K562 (cell line): ENCODE data around the gene SSU72. TPM values are rescaled to one million over a fixed set of nuclear protein-coding genes. Genes with fewer than 3 reads are reported as not detected.
A peak's percentile ranks its signal among the peaks of the same experiment; 100 is the strongest.

Experiments used
- CBX3 ChIP-seq, 2 experiments: IDR thresholded peaks; 1 replicate in 1 of 2; 2 replicates in 1 of 2; pipeline ENCODE4 v1.6.1; 2012; ENCODE audit warnings: inconsistent platforms in 2 of 2, low read length in 2 of 2, borderline replicate concordance in 1 of 2, control low read depth in 1 of 2
- CREBBP ChIP-seq: IDR thresholded peaks from one replicate; pipeline ENCODE4 v1.6.1; 2012; ENCODE audit warnings: low read depth, mild to moderate bottlenecking, control low read depth, inconsistent platforms, low read length
- FOXA3 ChIP-seq, 2 experiments: fragments of 450-650 bp in 1 of 2; sonication (generic) in 1 of 2; formaldehyde crosslinking; IDR thresholded peaks in 1 of 2; conservative IDR thresholded peaks in 1 of 2; 2 replicates each; pipeline versions ENCODE4 v1.4.0 to v1.8.0; 2020 to 2022; ENCODE audit warnings: mild to moderate bottlenecking in 2 of 2, missing genetic modification reagents in 1 of 2
- FOXK2 ChIP-seq, 2 experiments: fragments of 450-650 bp; IDR thresholded peaks in 1 of 2; conservative IDR thresholded peaks in 1 of 2; 2 replicates each; pipeline ENCODE4 v1.6.1; 2016; ENCODE audit warnings: low read depth in 2 of 2, mild to moderate bottlenecking in 1 of 2
- MTA1 ChIP-seq: fragments of 450-650 bp; IDR thresholded peaks from 2 replicates; pipeline ENCODE4 v1.6.1; 2017; ENCODE audit warnings: borderline replicate concordance
- NR2C1 ChIP-seq, 2 experiments: fragments of 450-650 bp; IDR thresholded peaks; 2 replicates each; pipeline ENCODE4 v1.6.1; 2017; ENCODE audit warnings: mild to moderate bottlenecking in 2 of 2, antibody characterized with exemption in 1 of 2, inconsistent platforms in 1 of 2, missing compliant biosample characterization in 1 of 2, missing genetic modification characterization in 1 of 2
- PHF21A ChIP-seq: fragments of 450-650 bp; IDR thresholded peaks from 2 replicates; pipeline ENCODE4 v1.6.1; 2017; ENCODE audit warnings: low read depth, borderline replicate concordance
- POLR2AphosphoS2 ChIP-seq: IDR thresholded peaks from 2 replicates; pipeline ENCODE4 v1.6.1; 2012; ENCODE audit warnings: low read length, improper control_type of control experiment
- POU5F1 ChIP-seq: fragments of 150-350 bp; IDR thresholded peaks from 2 replicates; pipeline ENCODE4 v1.6.1; 2014; ENCODE audit warnings: borderline replicate concordance, low read length, low read depth, mild to moderate bottlenecking; ENCODE audit not compliant: partially characterized antibody
- SRF ChIP-seq, 2 experiments: fragments of 250-450, 450-650 bp in 1 of 2; sonication (Bioruptor Pico) in 1 of 2; sonication (generic) in 1 of 2; formaldehyde crosslinking; IDR thresholded peaks; 2 replicates each; pipeline versions ENCODE4 v1.5.0 to v1.5.1; 2020 to 2022; ENCODE audit warnings: mild to moderate bottlenecking in 1 of 2, missing genetic modification reagents in 1 of 2
- ZC3H11A ChIP-seq: IDR thresholded peaks from 2 replicates; pipeline ENCODE4 v1.6.1; 2012; ENCODE audit warnings: low read depth, low read length, improper control_type of control experiment
- ZNF121 ChIP-seq: sonication (generic); formaldehyde crosslinking; conservative IDR thresholded peaks from 2 replicates; pipeline ENCODE4 v1.8.0; 2022; ENCODE audit warnings: missing genetic modification reagents
- ZNF239 ChIP-seq: fragments of 250-450 bp; sonication (Bioruptor Pico); IDR thresholded peaks from 2 replicates; pipeline ENCODE4 v1.4.0; 2020; ENCODE audit warnings: mild to moderate bottlenecking
- polyA plus RNA-seq, 8 experiments: library from polyadenylated mRNA; depleted of rRNA in 4 of 8; stranded (reverse) in 5 of 8; unstranded in 3 of 8; fragments of >200 nt; fragmentation: Nextera tagmentation in 2 of 8; fragmentation: Illumina TruSeq in 1 of 8; extraction: Ambion mirVana in 2 of 8; extraction: Trizol in 1 of 8; gene quantifications; 2 replicates each; pipeline versions ENCODE4 v1.2.1 to v1.2.3, GENCODE V29; 2011 to 2014; ENCODE audit warnings: inconsistent platforms in 1 of 8, missing spikeins in 1 of 8
- total RNA-seq, 7 experiments: library from RNA; depleted of rRNA in 6 of 7; stranded (reverse); fragments of >200 nt in 6 of 7; fragmentation: Illumina TruSeq in 2 of 7; extraction: Trizol in 2 of 7; gene quantifications; 2 replicates each; pipeline versions ENCODE4 v1.2.1 to v1.2.3, GENCODE V29; 2011 to 2021; ENCODE audit warnings: low replicate concordance in 1 of 7
- TF ChIP-seq, protein P1 (sequence below): fragments of 450-650 bp; IDR thresholded peaks from 2 replicates; pipeline ENCODE4 v1.6.1; 2017; ENCODE audit warnings: antibody characterized with exemption, mild to moderate bottlenecking
- TF ChIP-seq, protein P2 (sequence below): fragments of 450-650 bp; IDR thresholded peaks from 2 replicates; pipeline ENCODE4 v1.6.1; 2016; ENCODE audit warnings: borderline replicate concordance
- TF ChIP-seq, protein P3 (sequence below): sonication (generic); formaldehyde crosslinking; IDR thresholded peaks from 2 replicates; pipeline ENCODE4 v1.9.0; 2022; ENCODE audit warnings: mild to moderate bottlenecking, missing genetic modification reagents
- TF ChIP-seq, protein P4 (sequence below): sonication (generic); formaldehyde crosslinking; IDR thresholded peaks from 2 replicates; pipeline ENCODE4 v1.8.1; 2023; ENCODE audit warnings: mild to moderate bottlenecking, missing genetic modification reagents

SSU72 gene
- total and polyA plus RNA-seq, 9 of the 15 experiments (the other 6 are each of a cell fraction or from before 2014, with no cell fraction given): 70.8 to 201 (median 94.6) TPM

DNA sequence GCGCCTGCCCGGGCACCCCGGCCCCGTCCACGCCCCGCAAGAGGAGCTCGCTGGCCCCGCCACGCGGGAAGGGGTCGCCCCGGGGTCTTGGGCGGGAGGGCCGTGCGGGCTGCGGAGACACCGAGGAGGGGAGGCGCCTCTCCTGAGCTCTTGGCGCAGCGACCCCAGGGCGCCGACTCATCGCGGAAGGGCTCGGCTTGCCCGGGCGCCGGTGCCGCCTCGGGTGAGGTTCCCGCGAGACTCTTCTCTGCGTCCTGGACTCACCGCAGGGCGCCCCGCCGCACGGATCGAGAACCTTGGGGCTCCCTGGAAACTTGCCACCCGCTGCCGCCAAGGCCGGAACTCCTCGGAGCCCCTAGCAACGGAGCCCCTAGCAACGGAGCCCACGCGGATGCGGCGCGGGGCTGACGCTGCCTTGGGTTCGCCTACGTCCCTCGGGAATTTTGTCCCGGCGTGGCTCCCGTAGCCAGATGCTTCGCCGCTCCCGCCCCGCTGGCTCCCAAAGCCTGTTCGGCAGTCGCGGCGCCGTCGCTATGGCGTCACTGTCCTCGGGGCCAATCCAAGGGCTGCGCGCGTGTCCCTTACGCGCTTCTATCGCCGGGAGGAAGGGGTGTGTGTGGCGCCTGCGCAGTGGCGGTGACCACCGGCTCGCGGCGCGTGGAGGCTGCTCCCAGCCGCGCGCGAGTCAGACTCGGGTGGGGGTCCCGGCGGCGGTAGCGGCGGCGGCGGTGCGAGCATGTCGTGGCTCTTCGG lies 63.0 kb downstream of the SSU72 start, which contains the start of gene ATAD3A (continued):
- TF ChIP-seq, protein P1, sequence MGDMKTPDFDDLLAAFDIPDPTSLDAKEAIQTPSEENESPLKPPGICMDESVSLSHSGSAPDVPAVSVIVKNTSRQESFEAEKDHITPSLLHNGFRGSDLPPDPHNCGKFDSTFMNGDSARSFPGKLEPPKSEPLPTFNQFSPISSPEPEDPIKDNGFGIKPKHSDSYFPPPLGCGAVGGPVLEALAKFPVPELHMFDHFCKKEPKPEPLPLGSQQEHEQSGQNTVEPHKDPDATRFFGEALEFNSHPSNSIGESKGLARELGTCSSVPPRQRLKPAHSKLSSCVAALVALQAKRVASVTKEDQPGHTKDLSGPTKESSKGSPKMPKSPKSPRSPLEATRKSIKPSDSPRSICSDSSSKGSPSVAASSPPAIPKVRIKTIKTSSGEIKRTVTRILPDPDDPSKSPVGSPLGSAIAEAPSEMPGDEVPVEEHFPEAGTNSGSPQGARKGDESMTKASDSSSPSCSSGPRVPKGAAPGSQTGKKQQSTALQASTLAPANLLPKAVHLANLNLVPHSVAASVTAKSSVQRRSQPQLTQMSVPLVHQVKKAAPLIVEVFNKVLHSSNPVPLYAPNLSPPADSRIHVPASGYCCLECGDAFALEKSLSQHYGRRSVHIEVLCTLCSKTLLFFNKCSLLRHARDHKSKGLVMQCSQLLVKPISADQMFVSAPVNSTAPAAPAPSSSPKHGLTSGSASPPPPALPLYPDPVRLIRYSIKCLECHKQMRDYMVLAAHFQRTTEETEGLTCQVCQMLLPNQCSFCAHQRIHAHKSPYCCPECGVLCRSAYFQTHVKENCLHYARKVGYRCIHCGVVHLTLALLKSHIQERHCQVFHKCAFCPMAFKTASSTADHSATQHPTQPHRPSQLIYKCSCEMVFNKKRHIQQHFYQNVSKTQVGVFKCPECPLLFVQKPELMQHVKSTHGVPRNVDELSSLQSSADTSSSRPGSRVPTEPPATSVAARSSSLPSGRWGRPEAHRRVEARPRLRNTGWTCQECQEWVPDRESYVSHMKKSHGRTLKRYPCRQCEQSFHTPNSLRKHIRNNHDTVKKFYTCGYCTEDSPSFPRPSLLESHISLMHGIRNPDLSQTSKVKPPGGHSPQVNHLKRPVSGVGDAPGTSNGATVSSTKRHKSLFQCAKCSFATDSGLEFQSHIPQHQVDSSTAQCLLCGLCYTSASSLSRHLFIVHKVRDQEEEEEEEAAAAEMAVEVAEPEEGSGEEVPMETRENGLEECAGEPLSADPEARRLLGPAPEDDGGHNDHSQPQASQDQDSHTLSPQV: 0 out of 2 replicates have a peak, but pooled peaks have one; percentile 18
- TF ChIP-seq, protein P2, sequence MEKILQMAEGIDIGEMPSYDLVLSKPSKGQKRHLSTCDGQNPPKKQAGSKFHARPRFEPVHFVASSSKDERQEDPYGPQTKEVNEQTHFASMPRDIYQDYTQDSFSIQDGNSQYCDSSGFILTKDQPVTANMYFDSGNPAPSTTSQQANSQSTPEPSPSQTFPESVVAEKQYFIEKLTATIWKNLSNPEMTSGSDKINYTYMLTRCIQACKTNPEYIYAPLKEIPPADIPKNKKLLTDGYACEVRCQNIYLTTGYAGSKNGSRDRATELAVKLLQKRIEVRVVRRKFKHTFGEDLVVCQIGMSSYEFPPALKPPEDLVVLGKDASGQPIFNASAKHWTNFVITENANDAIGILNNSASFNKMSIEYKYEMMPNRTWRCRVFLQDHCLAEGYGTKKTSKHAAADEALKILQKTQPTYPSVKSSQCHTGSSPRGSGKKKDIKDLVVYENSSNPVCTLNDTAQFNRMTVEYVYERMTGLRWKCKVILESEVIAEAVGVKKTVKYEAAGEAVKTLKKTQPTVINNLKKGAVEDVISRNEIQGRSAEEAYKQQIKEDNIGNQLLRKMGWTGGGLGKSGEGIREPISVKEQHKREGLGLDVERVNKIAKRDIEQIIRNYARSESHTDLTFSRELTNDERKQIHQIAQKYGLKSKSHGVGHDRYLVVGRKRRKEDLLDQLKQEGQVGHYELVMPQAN: peak; percentile 96
- peak; percentile 62 to 87; a peak in 2 of 4 replicates for TF ChIP-seq FOXK2 (conservative IDR thresholded peaks at IDR 0.05 in 1 of 2, IDR thresholded peaks at IDR 0.05 in 1 of 2; ENCODE audit: low read depth in 2 of 2)
- TF ChIP-seq FOXA3 (CRISPR knock-in tag; conservative IDR thresholded peaks at IDR 0.05 in 1 of 2, IDR thresholded peaks at IDR 0.05 in 1 of 2): no peak
- peak in 1 of 2 experiments; percentile 82; a peak in 2 of 4 replicates for TF ChIP-seq SRF (CRISPR knock-in tag; IDR thresholded peaks at IDR 0.05)
- TF ChIP-seq POU5F1: peak; percentile 89
- TF ChIP-seq PHF21A: 0 out of 2 replicates have a peak, but pooled peaks have one; percentile 48
- TF ChIP-seq ZC3H11A: no peak; the same call in 1 of the 2 replicates
- TF ChIP-seq ZNF121: no peak
- TF ChIP-seq POLR2AphosphoS2: no peak
- TF ChIP-seq CBX3 (IDR thresholded peaks at IDR 0.05; ENCODE audit: borderline replicate concordance in 1 of 2, low read length in 2 of 2): peak in 1 of 2 experiments; percentile 65; a peak in 1 of 3 replicates
- TF ChIP-seq, protein P3, sequence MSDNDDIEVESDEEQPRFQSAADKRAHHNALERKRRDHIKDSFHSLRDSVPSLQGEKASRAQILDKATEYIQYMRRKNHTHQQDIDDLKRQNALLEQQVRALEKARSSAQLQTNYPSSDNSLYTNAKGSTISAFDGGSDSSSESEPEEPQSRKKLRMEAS (CRISPR knock-in tag): peak; percentile 88
- TF ChIP-seq, protein P4, sequence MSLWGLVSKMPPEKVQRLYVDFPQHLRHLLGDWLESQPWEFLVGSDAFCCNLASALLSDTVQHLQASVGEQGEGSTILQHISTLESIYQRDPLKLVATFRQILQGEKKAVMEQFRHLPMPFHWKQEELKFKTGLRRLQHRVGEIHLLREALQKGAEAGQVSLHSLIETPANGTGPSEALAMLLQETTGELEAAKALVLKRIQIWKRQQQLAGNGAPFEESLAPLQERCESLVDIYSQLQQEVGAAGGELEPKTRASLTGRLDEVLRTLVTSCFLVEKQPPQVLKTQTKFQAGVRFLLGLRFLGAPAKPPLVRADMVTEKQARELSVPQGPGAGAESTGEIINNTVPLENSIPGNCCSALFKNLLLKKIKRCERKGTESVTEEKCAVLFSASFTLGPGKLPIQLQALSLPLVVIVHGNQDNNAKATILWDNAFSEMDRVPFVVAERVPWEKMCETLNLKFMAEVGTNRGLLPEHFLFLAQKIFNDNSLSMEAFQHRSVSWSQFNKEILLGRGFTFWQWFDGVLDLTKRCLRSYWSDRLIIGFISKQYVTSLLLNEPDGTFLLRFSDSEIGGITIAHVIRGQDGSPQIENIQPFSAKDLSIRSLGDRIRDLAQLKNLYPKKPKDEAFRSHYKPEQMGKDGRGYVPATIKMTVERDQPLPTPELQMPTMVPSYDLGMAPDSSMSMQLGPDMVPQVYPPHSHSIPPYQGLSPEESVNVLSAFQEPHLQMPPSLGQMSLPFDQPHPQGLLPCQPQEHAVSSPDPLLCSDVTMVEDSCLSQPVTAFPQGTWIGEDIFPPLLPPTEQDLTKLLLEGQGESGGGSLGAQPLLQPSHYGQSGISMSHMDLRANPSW (CRISPR knock-in tag): no peak
- TF ChIP-seq CREBBP: no peak
- TF ChIP-seq NR2C1 (IDR thresholded peaks at IDR 0.05): no peak
- TF ChIP-seq NR2C1 (tag; IDR thresholded peaks at IDR 0.05): peak; percentile 52; the same call in 1 of the 2 replicates
- TF ChIP-seq MTA1: peak; percentile 99
- TF ChIP-seq ZNF239 (CRISPR knock-in tag): no peak
